ENCODE measurements around the gene PGK2. TPM values are rescaled to one million over a fixed set of nuclear protein-coding genes. Genes with fewer than 3 reads are reported as not detected.

Gene PGK2
- total RNA-seq, 1 donor from 2014 or later = not detected

- no peak for DNase-seq (ENCODE audit: low read depth)
Measured at GRCh38 chr6:49736017-49736508, 51.0 kb downstream of the PGK2 start.

Other genes with a start within 250 kb of the PGK2 start
- 2.4 and 4.7 TPM in 2 replicates for gene C6orf141, start 236.6 kb downstream of the PGK2 start, total RNA-seq
- not detected in 2 replicates for gene RHAG, start 150.4 kb downstream of the PGK2 start, total RNA-seq
- gene CRISP2, start 73.7 kb downstream of the PGK2 start, total RNA-seq = 0.10 TPM in 1 of 2 replicates, not detected in the other
- not detected in 2 replicates for gene CRISP3, start 42.9 kb downstream of the PGK2 start, total RNA-seq
- not detected in 2 replicates for gene CRISP1, start 79.2 kb upstream of the PGK2 start, total RNA-seq
- not detected in 2 replicates for gene DEFB114, start 176.9 kb upstream of the PGK2 start, total RNA-seq
- gene DEFB113, start 182.3 kb upstream of the PGK2 start, total RNA-seq = not detected in 2 replicates
- not detected in 2 replicates for gene DEFB110, start 234.7 kb upstream of the PGK2 start, total RNA-seq